ENCODE data around the gene TBCD.

Gene TBCD

GRCh38 chr17:82791532-82791931 lies 39.7 kb downstream of the TBCD start:
- DNase-seq, result no peak

- DNase-seq, result no peak
These were observed 42.2 kb downstream of the TBCD start for GRCh38 chr17:82793974-82794630.

- DNase-seq, result no peak
These were observed 43.1 kb downstream of the TBCD start for GRCh38 chr17:82794781-82795482.

GRCh38 chr17:82795615-82796014 lies 43.8 kb downstream of the TBCD start:
- no peak for DNase-seq

GRCh38 chr17:82797061-82797460 lies 45.2 kb downstream of the TBCD start:
- DNase-seq, result no peak

GRCh38 chr17:82798752-82799151 lies 46.9 kb downstream of the TBCD start:
- no peak for DNase-seq

GRCh38 chr17:82799591-82799990 lies 47.7 kb downstream of the TBCD start:
- DNase-seq, result no peak

GRCh38 chr17:82800885-82801284 lies 49.0 kb downstream of the TBCD start:
- DNase-seq, result no peak

GRCh38 chr17:82801377-82801970 lies 49.6 kb downstream of the TBCD start:
- DNase-seq, result no peak

- no peak for DNase-seq
These were observed 50.4 kb downstream of the TBCD start for GRCh38 chr17:82802075-82802780.

GRCh38 chr17:82803185-82803584 lies 51.3 kb downstream of the TBCD start:
- DNase-seq, result no peak

- no peak for DNase-seq
These were observed 51.7 kb downstream of the TBCD start for GRCh38 chr17:82803606-82804005.

- DNase-seq, result no peak
These were observed 52.8 kb downstream of the TBCD start for GRCh38 chr17:82804442-82805191.

- DNase-seq, result no peak
These were observed 53.4 kb downstream of the TBCD start for GRCh38 chr17:82805254-82805653.

- no peak for DNase-seq
These were observed 54.0 kb downstream of the TBCD start for GRCh38 chr17:82805823-82806222.

GRCh38 chr17:82806645-82807044 lies 54.8 kb downstream of the TBCD start:
- DNase-seq, result no peak

- DNase-seq, result no peak
These were observed 55.2 kb downstream of the TBCD start for GRCh38 chr17:82807101-82807500.

- no peak for DNase-seq
These were observed 55.7 kb downstream of the TBCD start for GRCh38 chr17:82807562-82807961.

GRCh38 chr17:82808006-82808405 lies 56.1 kb downstream of the TBCD start:
- no peak for DNase-seq

- no peak for DNase-seq
These were observed 57.3 kb downstream of the TBCD start for GRCh38 chr17:82808921-82809905.

- DNase-seq, result no peak
These were observed 59.0 kb downstream of the TBCD start for GRCh38 chr17:82810644-82811430.

All from CD4-positive, alpha-beta T cell treated with Interleukin-4 for 4 hours (primary cell).